Measurements from ENCODE around the gene ZNF691. TPM values are rescaled to one million over a fixed set of nuclear protein-coding genes. Genes with fewer than 3 reads are reported as not detected.

ZNF691 gene
- total RNA-seq, 1 donor: 7.2 TPM

- DNase-seq (ENCODE audit: low read depth): no peak
- H3K4me3 ChIP-seq (ENCODE audit: low read depth, low read length): no peak overlapping the region
- no peak for TF ChIP-seq CTCF (IDR thresholded peaks at IDR 0.05; ENCODE audit: insufficient read depth, low read length)
Observed at GRCh38 chr1:42832641-42833240, 13.7 kb upstream of the ZNF691 start.

- no peak for TF ChIP-seq CTCF (IDR thresholded peaks at IDR 0.05; ENCODE audit: insufficient read depth, low read length)
- DNase-seq (ENCODE audit: low read depth): no peak
- no peak overlapping the region for H3K4me3 ChIP-seq (ENCODE audit: low read depth, low read length)
Observed at GRCh38 chr1:42833981-42834380, 12.4 kb upstream of the ZNF691 start.

GRCh38 chr1:42834803-42835202 lies 11.6 kb upstream of the ZNF691 start:
- no peak for TF ChIP-seq CTCF (IDR thresholded peaks at IDR 0.05; ENCODE audit: insufficient read depth, low read length)

GRCh38 chr1:42835422-42835821 lies 11.0 kb upstream of the ZNF691 start:
- no peak for TF ChIP-seq CTCF (IDR thresholded peaks at IDR 0.05; ENCODE audit: insufficient read depth, low read length)
- no peak overlapping the region for H3K4me3 ChIP-seq (ENCODE audit: low read depth, low read length)
- DNase-seq (ENCODE audit: low read depth): no peak

More at GRCh38 chr1:42834803-42835202, 11.6 kb upstream of the ZNF691 start:
- no peak for DNase-seq (ENCODE audit: low read depth)
- no peak overlapping the region for H3K4me3 ChIP-seq (ENCODE audit: low read depth, low read length)

GRCh38 chr1:42837709-42838108 lies 8.7 kb upstream of the ZNF691 start:
- no peak for DNase-seq (ENCODE audit: low read depth)
- no peak for TF ChIP-seq CTCF (IDR thresholded peaks at IDR 0.05; ENCODE audit: insufficient read depth, low read length)
- no peak overlapping the region for H3K4me3 ChIP-seq (ENCODE audit: low read depth, low read length)

- DNase-seq (ENCODE audit: low read depth): no peak
- TF ChIP-seq CTCF (IDR thresholded peaks at IDR 0.05; ENCODE audit: insufficient read depth, low read length): no peak
- H3K4me3 ChIP-seq (ENCODE audit: low read depth, low read length): no peak overlapping the region
Observed at GRCh38 chr1:42838482-42839190, 7.8 kb upstream of the ZNF691 start.
